Subcutaneous adipose tissue (tissue), 4 donors: ENCODE measurements around the gene SERHL2. TPM values are rescaled to one million over a fixed set of nuclear protein-coding genes. Genes with fewer than 3 reads are reported as not detected.

Experiments
- total RNA-seq, 4 donors: library from RNA; depleted of rRNA; stranded (reverse); fragments of >200 nt; gene quantifications; one replicate each; pipeline ENCODE4 v1.1.0, GENCODE V29; 2016
- TF ChIP-seq, protein P1 (sequence below): fragments of 450-650 bp; IDR thresholded peaks from one replicate; pipeline ENCODE4 v1.5.1; 2016; ENCODE audit warnings: low read depth, mild to moderate bottlenecking, control low read depth, antibody characterized with exemption, moderate library complexity

The SERHL2 gene
- total RNA-seq, 4 donors from 2014 or later = 1.3 to 2.1 (median 1.8) TPM

DNA sequence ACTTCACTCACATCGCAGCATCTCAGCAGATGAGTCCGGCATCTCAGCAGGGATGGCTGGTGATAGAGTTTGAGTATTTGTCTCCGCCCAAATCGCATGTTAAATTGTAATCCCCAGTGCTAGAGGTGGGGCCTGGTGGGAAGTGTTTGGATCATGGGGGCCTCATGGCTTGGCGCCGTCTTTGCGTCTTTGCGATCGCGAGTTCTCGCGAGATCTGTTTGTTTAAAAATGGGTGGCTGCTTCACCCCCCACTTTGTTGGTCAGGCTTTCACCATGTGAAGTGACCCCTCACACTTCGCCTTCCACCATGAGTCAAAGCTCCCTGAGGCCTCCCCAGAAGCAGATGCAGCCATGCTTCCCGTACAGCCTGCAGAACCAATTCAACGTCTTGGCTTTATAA is 31.2 kb upstream of the SERHL2 start:
- TF ChIP-seq, protein P1, sequence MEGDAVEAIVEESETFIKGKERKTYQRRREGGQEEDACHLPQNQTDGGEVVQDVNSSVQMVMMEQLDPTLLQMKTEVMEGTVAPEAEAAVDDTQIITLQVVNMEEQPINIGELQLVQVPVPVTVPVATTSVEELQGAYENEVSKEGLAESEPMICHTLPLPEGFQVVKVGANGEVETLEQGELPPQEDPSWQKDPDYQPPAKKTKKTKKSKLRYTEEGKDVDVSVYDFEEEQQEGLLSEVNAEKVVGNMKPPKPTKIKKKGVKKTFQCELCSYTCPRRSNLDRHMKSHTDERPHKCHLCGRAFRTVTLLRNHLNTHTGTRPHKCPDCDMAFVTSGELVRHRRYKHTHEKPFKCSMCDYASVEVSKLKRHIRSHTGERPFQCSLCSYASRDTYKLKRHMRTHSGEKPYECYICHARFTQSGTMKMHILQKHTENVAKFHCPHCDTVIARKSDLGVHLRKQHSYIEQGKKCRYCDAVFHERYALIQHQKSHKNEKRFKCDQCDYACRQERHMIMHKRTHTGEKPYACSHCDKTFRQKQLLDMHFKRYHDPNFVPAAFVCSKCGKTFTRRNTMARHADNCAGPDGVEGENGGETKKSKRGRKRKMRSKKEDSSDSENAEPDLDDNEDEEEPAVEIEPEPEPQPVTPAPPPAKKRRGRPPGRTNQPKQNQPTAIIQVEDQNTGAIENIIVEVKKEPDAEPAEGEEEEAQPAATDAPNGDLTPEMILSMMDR = no peak

DNA sequence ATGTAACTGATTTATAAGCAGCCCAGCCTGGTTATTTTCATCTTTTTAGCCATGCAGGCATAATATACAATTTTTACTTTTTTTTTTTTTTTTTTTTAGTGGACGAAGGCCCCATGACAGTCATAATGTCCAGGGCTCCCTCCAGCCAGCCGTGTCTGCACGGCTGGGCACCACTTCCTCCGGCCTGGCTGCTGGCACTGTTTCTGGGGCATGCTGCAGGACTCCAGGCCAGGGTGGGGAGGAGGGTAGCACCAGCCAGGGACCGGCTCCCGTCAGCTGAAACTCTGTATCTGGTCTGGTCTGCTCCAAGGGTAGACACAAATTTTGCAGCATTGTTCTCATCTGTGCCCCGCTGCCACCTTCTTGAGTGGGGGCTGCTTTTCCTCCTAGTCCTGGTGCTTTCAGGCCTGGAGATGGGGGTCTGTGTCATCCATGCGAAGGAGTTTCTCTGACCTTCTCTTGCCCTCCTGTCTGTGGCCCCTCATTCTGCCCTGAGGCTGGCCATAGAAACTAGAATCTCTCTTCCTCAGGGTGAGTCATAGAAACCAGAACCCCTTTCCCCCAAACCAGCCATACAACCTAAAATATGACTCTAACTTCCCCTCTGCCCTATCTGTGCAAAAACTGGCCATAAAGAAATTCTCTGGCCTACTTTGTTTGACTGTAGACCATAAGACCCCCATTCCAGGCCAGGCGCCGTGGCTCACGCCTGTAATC is 25.0 kb upstream of the SERHL2 start:
- TF ChIP-seq, protein P1 = no peak

DNA sequence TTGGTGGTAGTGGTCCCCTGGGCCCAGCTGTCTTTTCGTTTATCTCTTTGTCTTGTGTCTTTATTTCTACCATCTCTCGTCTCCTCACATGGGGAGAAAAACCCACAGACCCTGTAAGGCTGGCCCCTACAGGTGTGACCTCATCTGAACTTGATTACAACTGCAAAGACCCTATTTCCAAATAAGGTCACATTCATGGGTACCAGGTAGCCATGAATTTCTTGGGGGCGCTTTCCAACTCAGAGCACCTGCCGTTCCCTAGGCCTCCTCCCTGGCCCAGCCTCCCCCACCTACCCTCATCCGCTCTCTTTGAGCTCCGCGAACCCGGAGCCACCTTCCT is 20.1 kb upstream of the SERHL2 start:
- TF ChIP-seq, protein P1 = no peak

DNA sequence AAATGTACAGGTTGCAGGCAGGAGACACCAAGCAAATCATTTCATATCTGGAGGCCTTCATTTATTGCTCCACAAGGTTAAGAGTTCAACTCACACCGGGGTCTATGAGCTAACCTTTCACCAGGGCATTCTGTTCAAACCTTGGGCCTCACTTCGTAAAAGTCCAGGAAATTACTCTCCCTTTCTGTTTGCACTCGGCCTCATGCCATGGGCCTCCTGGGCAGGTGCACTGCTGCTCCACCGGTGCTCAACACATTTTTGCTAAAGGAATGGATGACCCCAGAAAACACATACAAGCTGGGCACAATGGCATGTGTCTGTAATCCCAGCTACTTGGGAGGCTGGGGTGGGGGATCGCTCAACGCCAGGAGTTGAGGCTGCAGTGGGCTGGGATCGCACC is 17.6 kb upstream of the SERHL2 start:
- TF ChIP-seq, protein P1 = no peak

DNA sequence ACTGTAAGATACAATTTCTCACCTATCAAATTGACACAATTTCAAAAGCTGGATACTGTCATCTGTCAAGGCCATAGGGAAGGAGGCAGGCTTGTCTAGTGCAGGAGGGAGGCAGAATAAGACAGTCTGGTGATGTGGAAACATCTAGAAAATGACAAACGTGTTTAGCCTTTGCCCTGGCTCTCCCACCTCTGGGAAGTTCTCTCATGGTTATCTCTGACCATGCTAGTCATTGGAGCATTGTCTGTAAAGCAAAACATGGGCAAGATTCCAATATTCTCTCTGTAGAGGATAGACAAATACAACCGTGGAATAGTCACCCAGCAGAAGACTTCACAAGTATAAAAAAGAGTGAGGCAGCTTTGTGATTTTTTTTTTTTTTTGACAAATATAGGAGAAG is 9.1 kb upstream of the SERHL2 start:
- TF ChIP-seq, protein P1 = no peak

DNA sequence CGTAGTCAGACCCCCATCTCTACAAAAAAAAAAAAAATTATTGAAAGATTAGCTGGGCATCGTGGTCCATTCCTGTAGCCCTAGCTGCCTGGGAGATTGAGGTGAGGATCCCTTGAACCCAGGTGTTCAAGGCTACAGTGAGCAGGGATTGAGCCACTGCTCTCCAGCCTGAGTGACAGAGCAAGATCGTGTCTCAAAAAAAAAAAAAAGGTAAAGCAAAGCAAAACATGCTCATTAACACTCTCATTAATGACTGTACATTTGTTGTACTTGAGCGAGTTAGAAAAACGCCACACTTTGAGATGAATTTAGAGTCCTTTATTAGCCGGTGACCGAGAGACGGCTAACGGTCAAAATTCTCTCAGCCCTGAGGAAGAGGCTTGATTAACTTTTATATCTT is 6.2 kb upstream of the SERHL2 start:
- TF ChIP-seq, protein P1 = no peak

DNA sequence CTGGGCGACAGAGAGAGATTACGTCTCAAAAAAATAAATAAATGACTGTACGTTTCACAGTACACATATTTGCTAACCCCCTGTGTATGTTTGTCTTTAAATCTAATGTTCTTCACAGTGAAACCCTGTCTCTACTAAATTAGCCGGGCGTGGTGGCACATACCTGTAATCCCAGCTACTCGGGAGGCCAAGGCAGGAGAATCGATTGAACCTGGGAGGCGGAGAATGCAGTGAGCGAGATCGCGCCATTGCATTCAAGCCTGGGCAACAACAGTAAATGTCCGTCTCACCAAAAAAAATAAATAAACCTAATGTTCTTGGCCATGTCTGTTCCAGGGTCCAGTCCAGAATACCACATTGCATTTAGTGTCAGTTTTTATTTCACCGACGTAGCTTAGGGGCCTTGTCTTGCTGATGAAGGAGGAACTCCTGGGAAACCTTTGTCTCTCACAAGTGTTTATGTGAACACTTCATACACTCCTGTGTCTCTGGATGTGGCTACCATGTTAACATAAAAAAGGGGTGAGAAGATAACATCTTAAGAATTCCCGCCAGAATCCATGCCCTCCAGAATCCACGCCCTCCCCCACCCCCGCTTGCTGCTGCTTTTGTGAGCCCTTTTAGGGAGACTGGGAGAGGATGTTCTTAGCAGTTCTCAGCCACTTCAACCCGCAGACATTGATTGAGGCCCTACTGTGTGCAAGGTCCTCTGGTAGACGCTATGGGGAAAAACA is 5.0 kb upstream of the SERHL2 start:
- TF ChIP-seq, protein P1 = no peak
